Panc1 (cell line): ENCODE measurements around the gene SCYL2.

Experiments
- REST ChIP-seq, 2 experiments: IDR thresholded peaks; 2 replicates each; pipeline ENCODE4 v1.6.1; 2011 to 2012; ENCODE audit warnings: low read depth in 2 of 2, control low read depth in 1 of 2, low read length in 1 of 2, mild to moderate bottlenecking in 1 of 2, moderate library complexity in 1 of 2; ENCODE audit not compliant: insufficient read depth in 1 of 2
- TF ChIP-seq, protein P1 (sequence below): fragments of 450-650 bp; IDR thresholded peaks from 2 replicates; pipeline ENCODE4 v1.5.1; 2017; ENCODE audit warnings: mild to moderate bottlenecking

- TF ChIP-seq, protein P1, sequence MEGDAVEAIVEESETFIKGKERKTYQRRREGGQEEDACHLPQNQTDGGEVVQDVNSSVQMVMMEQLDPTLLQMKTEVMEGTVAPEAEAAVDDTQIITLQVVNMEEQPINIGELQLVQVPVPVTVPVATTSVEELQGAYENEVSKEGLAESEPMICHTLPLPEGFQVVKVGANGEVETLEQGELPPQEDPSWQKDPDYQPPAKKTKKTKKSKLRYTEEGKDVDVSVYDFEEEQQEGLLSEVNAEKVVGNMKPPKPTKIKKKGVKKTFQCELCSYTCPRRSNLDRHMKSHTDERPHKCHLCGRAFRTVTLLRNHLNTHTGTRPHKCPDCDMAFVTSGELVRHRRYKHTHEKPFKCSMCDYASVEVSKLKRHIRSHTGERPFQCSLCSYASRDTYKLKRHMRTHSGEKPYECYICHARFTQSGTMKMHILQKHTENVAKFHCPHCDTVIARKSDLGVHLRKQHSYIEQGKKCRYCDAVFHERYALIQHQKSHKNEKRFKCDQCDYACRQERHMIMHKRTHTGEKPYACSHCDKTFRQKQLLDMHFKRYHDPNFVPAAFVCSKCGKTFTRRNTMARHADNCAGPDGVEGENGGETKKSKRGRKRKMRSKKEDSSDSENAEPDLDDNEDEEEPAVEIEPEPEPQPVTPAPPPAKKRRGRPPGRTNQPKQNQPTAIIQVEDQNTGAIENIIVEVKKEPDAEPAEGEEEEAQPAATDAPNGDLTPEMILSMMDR, result no peak
- TF ChIP-seq REST (IDR thresholded peaks at IDR 0.05; ENCODE audit: insufficient read depth in 1 of 2, low read depth in 2 of 2, low read length in 1 of 2), result no peak
Observed at GRCh38 chr12:100289038-100289437, 22.1 kb downstream of the SCYL2 start.
